ENCODE results near the gene KCTD13.

The KCTD13 gene

GRCh38 chr16:29906520-29907244 lies 19.3 kb downstream of the KCTD13 start:
- DNase-seq: no peak
- no peak for TF ChIP-seq GATA1 (IDR thresholded peaks at IDR 0.05; ENCODE audit: low read depth, low read length)
- no peak for TF ChIP-seq POLR2A (IDR thresholded peaks at IDR 0.05; ENCODE audit: low read length)

GRCh38 chr16:29905668-29906067 lies 20.4 kb downstream of the KCTD13 start:
- no peak for DNase-seq
- TF ChIP-seq GATA1 (IDR thresholded peaks at IDR 0.05; ENCODE audit: low read depth, low read length) (no peak), POLR2A (IDR thresholded peaks at IDR 0.05; ENCODE audit: low read length) (no peak)

GRCh38 chr16:29904947-29905346 lies 21.1 kb downstream of the KCTD13 start:
- no peak for DNase-seq
- TF ChIP-seq POLR2A (IDR thresholded peaks at IDR 0.05; ENCODE audit: low read length) (no peak), GATA1 (IDR thresholded peaks at IDR 0.05; ENCODE audit: low read depth, low read length) (no peak)

- TF ChIP-seq POLR2A (IDR thresholded peaks at IDR 0.05; ENCODE audit: low read length): no peak
- no peak for TF ChIP-seq GATA1 (IDR thresholded peaks at IDR 0.05; ENCODE audit: low read depth, low read length)
These were observed 22.4 kb downstream of the KCTD13 start for GRCh38 chr16:29903590-29903989.

GRCh38 chr16:29901607-29901945 lies 24.4 kb downstream of the KCTD13 start:
- no peak for TF ChIP-seq POLR2A (IDR thresholded peaks at IDR 0.05; ENCODE audit: low read length)
- TF ChIP-seq GATA1 (IDR thresholded peaks at IDR 0.05; ENCODE audit: low read depth, low read length): no peak
- DNase-seq: no peak

More at GRCh38 chr16:29903590-29903989, 22.4 kb downstream of the KCTD13 start:
- DNase-seq: no peak

GRCh38 chr16:29900888-29901606 lies 25.0 kb downstream of the KCTD13 start:
- no peak for DNase-seq
- TF ChIP-seq POLR2A (IDR thresholded peaks at IDR 0.05; ENCODE audit: low read length) (no peak), GATA1 (IDR thresholded peaks at IDR 0.05; ENCODE audit: low read depth, low read length) (no peak)

- peak in 1 of 2 experiments; percentile 78 for DNase-seq
- TF ChIP-seq POLR2A (IDR thresholded peaks at IDR 0.05; ENCODE audit: low read length): no peak
- no peak for TF ChIP-seq GATA1 (IDR thresholded peaks at IDR 0.05; ENCODE audit: low read depth, low read length)
These were observed 25.7 kb downstream of the KCTD13 start, which contains the start of gene ASPHD1 for GRCh38 chr16:29900102-29900887. Gene ASPHD1, plus strand, starts transcription at chr16:29900488. Its CDS starts 484 bp downstream, at chr16:29900972.

- DNase-seq: no peak
- TF ChIP-seq POLR2A (IDR thresholded peaks at IDR 0.05; ENCODE audit: low read length) (no peak), GATA1 (IDR thresholded peaks at IDR 0.05; ENCODE audit: low read depth, low read length) (no peak)
These were observed 26.4 kb downstream of the KCTD13 start, which contains the start of gene SEZ6L2 for GRCh38 chr16:29899516-29900101. Gene SEZ6L2, minus strand, starts transcription at chr16:29899550. Its CDS starts 531 bp downstream, at chr16:29899019.

- DNase-seq: no peak
- TF ChIP-seq GATA1 (IDR thresholded peaks at IDR 0.05; ENCODE audit: low read depth, low read length) (no peak), POLR2A (IDR thresholded peaks at IDR 0.05; ENCODE audit: low read length) (no peak)
These were observed 27.1 kb downstream of the KCTD13 start for GRCh38 chr16:29898804-29899515.

GRCh38 chr16:29898135-29898803 lies 27.8 kb downstream of the KCTD13 start:
- no peak for DNase-seq
- TF ChIP-seq POLR2A (IDR thresholded peaks at IDR 0.05; ENCODE audit: low read length) (no peak), GATA1 (IDR thresholded peaks at IDR 0.05; ENCODE audit: low read depth, low read length) (no peak)

- TF ChIP-seq GATA1 (IDR thresholded peaks at IDR 0.05; ENCODE audit: low read depth, low read length) (no peak), POLR2A (IDR thresholded peaks at IDR 0.05; ENCODE audit: low read length) (no peak)
- DNase-seq: no peak
These were observed 28.7 kb downstream of the KCTD13 start for GRCh38 chr16:29897333-29897732.

GRCh38 chr16:29896841-29897240 lies 29.2 kb downstream of the KCTD13 start:
- TF ChIP-seq POLR2A (IDR thresholded peaks at IDR 0.05; ENCODE audit: low read length): no peak
- TF ChIP-seq GATA1 (IDR thresholded peaks at IDR 0.05; ENCODE audit: low read depth, low read length): no peak
- no peak for DNase-seq
